ENCODE data around the gene CYSRT1. TPM values are rescaled to one million over a fixed set of nuclear protein-coding genes. Genes with fewer than 3 reads are reported as not detected.
A peak's percentile ranks its signal among the peaks of the same experiment; 100 is the strongest.

CYSRT1 gene
- total and polyA plus RNA-seq, 10 donors, result 0.36 to 0.94 (median 0.64) TPM; not detected in 5

DNA sequence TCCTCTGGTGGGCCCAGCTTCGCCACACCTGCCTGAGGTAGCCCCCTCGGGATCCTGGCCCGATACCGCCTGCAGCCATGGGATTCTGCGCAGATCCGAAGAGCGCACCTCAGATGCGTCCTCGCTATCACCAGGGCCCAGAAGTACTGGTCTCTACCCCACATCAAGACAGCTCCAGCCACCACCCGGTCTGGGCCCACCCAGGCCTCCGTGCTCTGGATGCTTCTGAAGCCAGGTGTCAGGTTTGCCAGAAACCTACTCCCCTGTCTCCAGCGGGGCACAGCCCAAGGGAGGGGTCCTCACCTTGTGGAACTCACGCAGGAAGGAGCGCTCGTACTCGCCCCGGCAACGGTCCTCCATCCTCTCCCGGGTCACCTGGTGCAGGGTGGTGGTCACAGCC lies 39.1 kb upstream of the CYSRT1 start:
- DNase-seq, result no peak
- no peak overlapping the region for H3K27ac ChIP-seq
- no peak overlapping the region for H3K4me3 ChIP-seq
- WGBS, 5 donors, result 93 to 98% (median 97%) methylated on average over 11 to 19 of the region's 19 CpGs
- H3K4me1 ChIP-seq, result peaks cover 29 to 61% (median 48%) of the 10 kb centered on the region in 6 donors
- intact Hi-C loops (cut with DNase I; ENCODE audit: low total_unique reads), result no loop called here
- H3K27me3 ChIP-seq (replicated peaks in 1 of 7), result no peaks in the 10 kb centered on the region
- H3K36me3 ChIP-seq, result peaks cover 0 to 81% (median 62%) of the 10 kb centered on the region in 6 donors
- no peak for TF ChIP-seq POLR2A (IDR thresholded peaks at IDR 0.05)
- TF ChIP-seq, protein P1, sequence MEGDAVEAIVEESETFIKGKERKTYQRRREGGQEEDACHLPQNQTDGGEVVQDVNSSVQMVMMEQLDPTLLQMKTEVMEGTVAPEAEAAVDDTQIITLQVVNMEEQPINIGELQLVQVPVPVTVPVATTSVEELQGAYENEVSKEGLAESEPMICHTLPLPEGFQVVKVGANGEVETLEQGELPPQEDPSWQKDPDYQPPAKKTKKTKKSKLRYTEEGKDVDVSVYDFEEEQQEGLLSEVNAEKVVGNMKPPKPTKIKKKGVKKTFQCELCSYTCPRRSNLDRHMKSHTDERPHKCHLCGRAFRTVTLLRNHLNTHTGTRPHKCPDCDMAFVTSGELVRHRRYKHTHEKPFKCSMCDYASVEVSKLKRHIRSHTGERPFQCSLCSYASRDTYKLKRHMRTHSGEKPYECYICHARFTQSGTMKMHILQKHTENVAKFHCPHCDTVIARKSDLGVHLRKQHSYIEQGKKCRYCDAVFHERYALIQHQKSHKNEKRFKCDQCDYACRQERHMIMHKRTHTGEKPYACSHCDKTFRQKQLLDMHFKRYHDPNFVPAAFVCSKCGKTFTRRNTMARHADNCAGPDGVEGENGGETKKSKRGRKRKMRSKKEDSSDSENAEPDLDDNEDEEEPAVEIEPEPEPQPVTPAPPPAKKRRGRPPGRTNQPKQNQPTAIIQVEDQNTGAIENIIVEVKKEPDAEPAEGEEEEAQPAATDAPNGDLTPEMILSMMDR (IDR thresholded peaks at IDR 0.05 in 8 of 11, conservative IDR thresholded peaks at IDR 0.05 in 3 of 11), result no peak
- no peak for TF ChIP-seq POLR2AphosphoS5 (IDR thresholded peaks at IDR 0.05)
- no peaks in the 10 kb centered on the region for H3K9me3 ChIP-seq

DNA sequence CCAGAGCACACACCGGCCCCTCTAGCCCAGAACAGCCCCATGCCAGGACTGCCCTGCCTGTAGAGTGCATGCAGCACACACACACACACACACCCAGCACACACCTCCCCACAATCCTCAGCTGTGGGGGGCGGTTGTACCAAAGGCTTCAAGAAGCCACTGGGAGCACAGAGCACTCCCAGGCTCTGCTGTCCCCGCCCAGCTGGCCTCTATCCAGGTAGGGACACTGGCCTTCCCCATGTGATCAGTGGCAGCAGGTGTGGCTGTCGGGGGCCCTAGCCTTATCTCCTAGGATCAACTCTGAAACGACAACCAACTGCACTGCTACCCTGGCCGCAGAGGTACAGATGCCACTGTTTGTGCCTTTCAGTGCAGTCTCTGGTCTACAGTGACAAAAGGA lies 38.6 kb upstream of the CYSRT1 start:
- Histone ChIP-seq H3K36me3 (peaks cover 0 to 81% (median 58%) of the 10 kb centered on the region in 6 donors), H3K9me3 (no peaks in the 10 kb centered on the region), H3K4me1 (peaks cover 29 to 64% (median 51%) of the 10 kb centered on the region in 6 donors), H3K27me3 (replicated peaks in 1 of 7) (no peaks in the 10 kb centered on the region), H3K4me3 (peak overlapping the region in 2 of 8 donors; percentile 95 to 96), H3K27ac (no peak overlapping the region)
- no peak for DNase-seq
- no peak for TF ChIP-seq POLR2A (IDR thresholded peaks at IDR 0.05)
- TF ChIP-seq POLR2AphosphoS5 (IDR thresholded peaks at IDR 0.05), result no peak
- TF ChIP-seq, protein P1 (IDR thresholded peaks at IDR 0.05 in 8 of 11, conservative IDR thresholded peaks at IDR 0.05 in 3 of 11), result no peak
- 74 to 91% (median 90%) methylated on average over 5 to 6 of the region's 6 CpGs for WGBS, 5 donors
- intact Hi-C loops (cut with DNase I; ENCODE audit: low total_unique reads), result no loop called here

DNA sequence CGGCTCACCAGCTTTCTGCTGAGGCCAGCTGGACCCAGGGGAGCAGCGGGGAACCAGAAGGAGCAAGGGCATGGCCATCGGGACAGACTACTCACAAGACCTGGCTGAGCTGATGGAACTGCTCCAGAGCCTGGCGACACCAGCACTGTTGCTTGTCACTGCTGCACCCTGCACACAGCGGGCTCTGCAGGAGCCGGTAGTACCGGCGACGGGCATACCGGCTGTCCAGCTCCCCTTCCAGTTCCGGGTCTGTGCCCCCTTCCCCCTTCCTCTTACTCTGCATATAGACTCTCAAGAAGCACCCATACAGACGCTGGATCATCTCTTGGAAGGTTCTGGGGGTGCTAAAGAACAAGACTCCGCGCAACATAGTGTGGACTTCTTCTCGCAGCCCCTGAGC lies 37.6 kb upstream of the CYSRT1 start:
- Histone ChIP-seq H3K36me3 (peaks cover 0 to 81% (median 48%) of the 10 kb centered on the region in 6 donors), H3K4me1 (peaks cover 29 to 66% (median 51%) of the 10 kb centered on the region in 6 donors), H3K27ac (peak overlapping the region in 2 of 8 donors; percentile 98 to 99), H3K4me3 (peak overlapping the region; percentile 75 to 100 (median 96)), H3K27me3 (replicated peaks in 1 of 7) (no peaks in the 10 kb centered on the region), H3K9me3 (no peaks in the 10 kb centered on the region)
- no peak for DNase-seq
- WGBS, 5 donors, result 84 to 89% (median 86%) methylated on average over 14 to 15 of the region's 15 CpGs
- intact Hi-C loops (cut with DNase I; ENCODE audit: low total_unique reads), result no loop called here
- no peak for TF ChIP-seq POLR2AphosphoS5 (IDR thresholded peaks at IDR 0.05)
- TF ChIP-seq, protein P1 (IDR thresholded peaks at IDR 0.05 in 8 of 11, conservative IDR thresholded peaks at IDR 0.05 in 3 of 11), result no peak
- no peak for TF ChIP-seq POLR2A (IDR thresholded peaks at IDR 0.05)

DNA sequence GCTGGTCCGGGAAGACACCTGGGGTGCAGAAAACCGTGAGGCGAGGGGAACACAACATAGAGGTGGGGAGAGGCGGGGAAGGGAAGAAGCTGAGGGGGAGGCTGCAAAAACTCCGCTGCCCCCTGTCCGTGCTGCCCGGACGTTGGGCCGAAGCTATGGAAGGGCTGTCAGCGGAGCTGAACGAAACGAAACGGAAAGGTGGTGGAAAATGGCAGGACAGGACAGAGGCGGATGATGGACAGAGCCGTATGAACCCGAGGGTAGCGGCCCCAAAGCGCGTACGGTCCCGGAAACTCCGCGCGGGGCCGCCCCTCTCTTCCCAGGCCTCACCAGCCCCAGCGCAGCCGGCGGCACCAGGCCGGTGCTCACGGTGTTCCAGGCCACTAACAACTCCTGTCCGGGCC lies 36.9 kb upstream of the CYSRT1 start:
- H3K36me3 ChIP-seq, result peaks cover 0 to 75% (median 41%) of the 10 kb centered on the region in 6 donors
- no peaks in the 10 kb centered on the region for H3K27me3 ChIP-seq (replicated peaks in 1 of 7)
- H3K4me1 ChIP-seq, result peaks cover 29 to 66% (median 51%) of the 10 kb centered on the region in 6 donors
- H3K4me3 ChIP-seq, result peak overlapping the region; percentile 75 to 100 (median 96)
- intact Hi-C loops (cut with DNase I; ENCODE audit: low total_unique reads), result no loop called here
- H3K9me3 ChIP-seq, result no peaks in the 10 kb centered on the region
- TF ChIP-seq POLR2A (IDR thresholded peaks at IDR 0.05) (no peak), POLR2AphosphoS5 (IDR thresholded peaks at IDR 0.05) (no peak)
- TF ChIP-seq, protein P1 (IDR thresholded peaks at IDR 0.05 in 8 of 11, conservative IDR thresholded peaks at IDR 0.05 in 3 of 11), result no peak
- DNase-seq, result peak; percentile 85
- 0 to 1% (median 0%) methylated on average over 25 to 31 of the region's 31 CpGs for WGBS, 5 donors
- peak overlapping the region; percentile 94 to 99 (median 98) for H3K27ac ChIP-seq

All from spleen (tissue), 11 donors.